HAP-1 (cell line): ENCODE results near the gene FAM184B.
A peak's percentile ranks its signal among the peaks of the same experiment; 100 is the strongest.

ENCODE experiments used
- DNase-seq, 2 experiments: peaks; one replicate each; pipeline ENCODE4 v3.0.0-alpha.2; 2016 to 2020; ENCODE audit warnings: low spot score in 2 of 2
- H3K27me3 ChIP-seq: fragments of 250-450 bp; sonication (Bioruptor Pico); 2 replicates; pipeline ENCODE4 v1.5.1; 2020; ENCODE audit warnings: low read depth, mild to moderate bottlenecking, moderate library complexity
- H3K36me3 ChIP-seq: fragments of 250-450 bp; sonication (Bioruptor Pico); replicated peaks from 2 replicates; pipeline ENCODE4 v1.5.1; 2020; ENCODE audit warnings: mild to moderate bottlenecking
- H3K4me1 ChIP-seq: fragments of 250-450 bp; sonication (Bioruptor Pico); 2 replicates; pipeline ENCODE4 v1.5.1; 2020; ENCODE audit warnings: mild to moderate bottlenecking
- H3K4me3 ChIP-seq: fragments of 250-450 bp; sonication (Bioruptor Pico); 2 replicates; pipeline ENCODE4 v1.5.1; 2020; ENCODE audit warnings: mild to moderate bottlenecking, moderate library complexity
- H3K9me3 ChIP-seq: fragments of 250-450 bp; sonication (Bioruptor Pico); 2 replicates; pipeline ENCODE4 v1.5.1; 2020; ENCODE audit warnings: mild to moderate bottlenecking, moderate library complexity
- in situ Hi-C: fragments of 300-500 bp; cut with MboI; formaldehyde crosslinking; loops from 3 replicates; pipeline ENCODE4 v1.14.3; 2020; ENCODE audit warnings: low sequenced_read_pairs, inconsistent platforms, mixed read lengths

FAM184B gene

DNA sequence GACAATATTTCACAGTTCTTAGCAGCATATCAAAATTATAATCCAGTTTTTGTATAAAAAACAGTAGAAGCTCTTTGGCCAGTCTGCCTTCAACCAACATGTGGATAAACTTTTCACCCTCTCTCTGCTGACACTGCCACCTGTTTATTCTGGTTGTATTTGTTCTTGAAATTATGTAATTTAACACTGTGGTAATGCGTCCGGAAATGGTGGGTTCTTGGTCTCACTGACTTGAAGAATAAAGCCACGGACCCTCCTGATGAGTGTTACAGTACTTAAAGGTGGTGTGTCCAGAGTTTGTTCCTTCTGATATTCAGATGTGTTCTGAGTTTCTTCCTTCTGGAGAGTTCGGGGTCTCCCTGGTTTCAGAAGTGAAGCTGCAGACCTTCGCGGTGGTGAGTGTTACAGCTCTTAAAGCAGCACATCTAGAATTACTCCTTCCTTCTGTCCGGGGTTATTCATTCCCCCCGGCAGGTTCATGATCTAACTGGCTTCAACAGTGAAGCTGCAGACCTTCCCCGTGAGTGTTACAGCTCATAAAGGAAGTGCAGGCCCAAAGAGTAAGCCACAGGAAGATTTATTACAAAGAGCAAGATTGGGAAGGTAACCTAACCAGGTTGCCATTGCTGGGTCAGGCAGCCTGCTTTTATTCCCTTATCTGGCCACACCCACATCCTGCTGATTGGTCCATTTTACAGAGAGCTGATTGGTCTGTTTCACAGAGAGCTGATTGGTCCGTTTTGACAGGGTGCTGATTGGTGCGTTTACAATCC, 15.7 kb downstream of the FAM184B start:
- in situ Hi-C loops = no loop called here

DNA sequence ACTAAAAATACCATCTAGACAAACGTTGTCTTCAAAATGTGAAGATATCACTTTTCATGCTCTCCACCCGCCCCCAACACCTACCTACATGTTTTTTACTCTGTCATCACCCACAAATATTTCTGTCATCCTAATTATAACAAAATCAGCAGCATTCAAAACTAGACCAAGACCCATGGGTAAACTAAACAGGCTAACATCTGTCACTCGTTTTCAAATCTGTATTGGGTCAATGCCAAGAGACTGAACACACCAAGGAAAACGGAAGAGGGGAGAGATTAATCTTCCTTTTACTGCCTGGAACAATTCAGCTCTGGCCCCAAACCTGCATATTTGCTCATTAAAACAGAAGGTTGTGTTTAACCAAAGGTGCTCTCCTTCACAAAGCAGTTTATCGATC, 17.5 kb downstream of the FAM184B start:
- Histone ChIP-seq H3K27me3 (no peaks in the 10 kb centered on the region), H3K9me3 (no peaks in the 10 kb centered on the region), H3K36me3 (no peaks in the 10 kb centered on the region), H3K4me3 (no peak overlapping the region), H3K4me1 (no peaks in the 10 kb centered on the region)
- no peak for DNase-seq
- in situ Hi-C loops = no loop called here

More for the DNA sequence above, 15.7 kb downstream of the FAM184B start:
- Histone ChIP-seq H3K36me3 (no peaks in the 10 kb centered on the region), H3K9me3 (no peaks in the 10 kb centered on the region), H3K4me1 (no peaks in the 10 kb centered on the region), H3K4me3 (no peak overlapping the region), H3K27me3 (no peaks in the 10 kb centered on the region)
- no peak for DNase-seq

- H3K36me3 ChIP-seq = no peaks in the 10 kb centered on the region
- no peaks in the 10 kb centered on the region for H3K27me3 ChIP-seq
- H3K9me3 ChIP-seq = no peaks in the 10 kb centered on the region
- DNase-seq = no peak
- H3K4me3 ChIP-seq = no peak overlapping the region
- no peaks in the 10 kb centered on the region for H3K4me1 ChIP-seq
- in situ Hi-C loops = no loop called here
Measured at GRCh38 chr4:17763416-17763815, 18.0 kb downstream of the FAM184B start.

- Histone ChIP-seq H3K4me1 (no peaks in the 10 kb centered on the region), H3K4me3 (no peak overlapping the region), H3K36me3 (no peaks in the 10 kb centered on the region), H3K9me3 (no peaks in the 10 kb centered on the region), H3K27me3 (0 out of 2 replicates have a peak, but pooled peaks cover 2% of the 10 kb centered on the region)
- no peak for DNase-seq
- in situ Hi-C loops = no loop called here
Measured at GRCh38 chr4:17762726-17763125, 18.7 kb downstream of the FAM184B start.

DNA sequence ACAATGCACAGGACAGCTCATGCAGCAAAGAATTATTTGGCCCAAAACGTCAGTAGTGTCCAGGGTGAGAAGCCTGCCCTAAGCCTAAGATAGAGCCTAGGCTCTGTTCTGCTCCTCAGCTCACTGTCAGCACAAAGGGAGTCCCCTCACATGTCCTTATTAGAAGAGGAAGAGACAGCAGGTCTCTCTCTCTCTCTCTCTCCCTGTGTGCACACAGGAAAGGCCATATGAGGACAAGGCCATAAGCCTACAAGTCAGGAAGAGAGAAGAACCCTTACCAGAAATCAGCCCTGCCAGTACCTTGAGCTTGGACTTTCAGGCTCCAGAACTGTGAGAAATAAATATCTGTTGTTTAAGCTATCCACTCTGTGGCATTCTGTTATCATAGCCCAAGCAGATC, 20.4 kb downstream of the FAM184B start:
- in situ Hi-C loops = no loop called here
- Histone ChIP-seq H3K36me3 (no peaks in the 10 kb centered on the region), H3K9me3 (no peaks in the 10 kb centered on the region), H3K4me1 (no peaks in the 10 kb centered on the region), H3K27me3 (peaks cover 12% of the 10 kb centered on the region), H3K4me3 (no peak overlapping the region)
- DNase-seq = no peak

- H3K9me3 ChIP-seq = no peaks in the 10 kb centered on the region
- H3K36me3 ChIP-seq = no peaks in the 10 kb centered on the region
- DNase-seq = no peak
- H3K4me3 ChIP-seq = no peak overlapping the region
- H3K27me3 ChIP-seq = peaks cover 14% of the 10 kb centered on the region
- no peaks in the 10 kb centered on the region for H3K4me1 ChIP-seq
- in situ Hi-C loops = no loop called here
Measured at GRCh38 chr4:17760626-17761025, 20.8 kb downstream of the FAM184B start.

GRCh38 chr4:17758485-17758884, 22.9 kb downstream of the FAM184B start:
- no peaks in the 10 kb centered on the region for H3K36me3 ChIP-seq
- H3K27me3 ChIP-seq = peaks cover 18% of the 10 kb centered on the region
- H3K4me1 ChIP-seq = no peaks in the 10 kb centered on the region
- no peak for DNase-seq
- no peak overlapping the region for H3K4me3 ChIP-seq
- H3K9me3 ChIP-seq = no peaks in the 10 kb centered on the region; the same call in 1 of the 2 replicates
- in situ Hi-C loops = no loop called here

DNA sequence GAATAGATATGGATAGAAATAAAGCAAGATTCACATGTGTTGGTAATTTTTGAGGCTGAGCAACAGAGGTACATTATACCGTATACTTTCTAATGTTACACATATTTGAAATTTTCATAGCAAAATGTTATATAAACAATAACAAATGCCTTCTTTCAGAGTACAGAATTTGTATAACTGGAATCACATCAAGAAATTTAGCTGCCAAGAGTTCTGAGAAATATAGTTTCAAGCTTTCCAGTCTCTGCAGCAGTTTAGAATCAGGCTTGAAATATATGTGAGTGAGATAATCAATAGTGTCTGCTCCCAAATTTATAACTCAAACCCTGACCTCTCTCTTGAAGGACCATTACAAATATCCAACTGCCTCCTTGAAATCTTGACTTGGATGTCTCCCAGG, 23.8 kb downstream of the FAM184B start:
- in situ Hi-C loops = no loop called here
- Histone ChIP-seq H3K4me3 (no peak overlapping the region), H3K4me1 (no peaks in the 10 kb centered on the region), H3K36me3 (no peaks in the 10 kb centered on the region), H3K27me3 (peaks cover 18% of the 10 kb centered on the region), H3K9me3 (no peaks in the 10 kb centered on the region; the same call in 1 of the 2 replicates)
- DNase-seq = no peak

GRCh38 chr4:17753646-17754045, 27.8 kb downstream of the FAM184B start:
- Histone ChIP-seq H3K9me3 (no peaks in the 10 kb centered on the region; the same call in 1 of the 2 replicates), H3K4me1 (no peaks in the 10 kb centered on the region), H3K4me3 (no peak overlapping the region), H3K36me3 (no peaks in the 10 kb centered on the region), H3K27me3 (peaks cover 18% of the 10 kb centered on the region)
- in situ Hi-C loops = no loop called here
- DNase-seq = no peak

DNA sequence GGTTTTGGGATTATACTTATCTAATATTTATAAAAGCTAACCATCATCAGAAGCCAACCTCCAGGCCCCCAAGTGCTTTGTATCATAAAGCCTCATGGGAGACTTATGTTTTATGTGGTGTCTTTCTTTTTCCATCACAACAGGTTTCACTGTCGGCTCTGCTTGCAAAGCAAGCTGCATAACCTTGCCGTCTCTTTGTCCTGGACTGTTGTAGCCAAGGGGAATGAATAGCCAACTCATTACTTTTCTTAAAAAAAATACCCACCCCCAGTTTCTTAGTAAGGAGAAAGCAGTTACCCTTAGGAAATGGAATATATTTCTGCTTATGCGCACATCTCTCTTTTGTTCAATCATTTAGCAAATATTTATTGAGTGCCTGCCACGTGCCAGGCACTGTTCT, 40.7 kb downstream of the FAM184B start:
- Histone ChIP-seq H3K36me3 (no peaks in the 10 kb centered on the region), H3K4me3 (no peak overlapping the region), H3K9me3 (no peaks in the 10 kb centered on the region), H3K4me1 (no peaks in the 10 kb centered on the region), H3K27me3 (no peaks in the 10 kb centered on the region)
- in situ Hi-C loops = no loop called here
- no peak for DNase-seq

DNA sequence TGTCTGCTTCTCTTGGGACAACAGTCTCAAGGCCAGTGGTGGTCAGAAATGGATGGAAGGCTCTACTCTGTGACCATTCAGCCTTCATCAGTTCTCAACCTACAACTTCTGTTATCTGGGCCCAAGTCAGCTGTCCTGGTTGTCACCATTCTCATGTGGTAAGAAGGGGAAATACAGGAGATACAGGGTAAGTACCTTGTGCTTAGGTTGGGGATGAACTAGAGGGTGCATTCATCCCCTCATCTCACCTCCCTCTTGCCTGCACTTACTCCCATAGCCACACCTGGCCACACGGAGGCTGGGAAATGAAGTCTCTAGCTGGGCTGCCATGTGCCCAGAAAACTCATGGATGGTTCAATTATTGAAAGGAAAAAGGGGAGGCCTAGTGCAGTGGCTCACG, 44.9 kb downstream of the FAM184B start:
- no peak for DNase-seq
- H3K27me3 ChIP-seq = no peaks in the 10 kb centered on the region
- no peak overlapping the region for H3K4me3 ChIP-seq
- no peaks in the 10 kb centered on the region for H3K4me1 ChIP-seq
- no peaks in the 10 kb centered on the region for H3K9me3 ChIP-seq
- in situ Hi-C loops = no loop called here
- no peaks in the 10 kb centered on the region for H3K36me3 ChIP-seq

DNA sequence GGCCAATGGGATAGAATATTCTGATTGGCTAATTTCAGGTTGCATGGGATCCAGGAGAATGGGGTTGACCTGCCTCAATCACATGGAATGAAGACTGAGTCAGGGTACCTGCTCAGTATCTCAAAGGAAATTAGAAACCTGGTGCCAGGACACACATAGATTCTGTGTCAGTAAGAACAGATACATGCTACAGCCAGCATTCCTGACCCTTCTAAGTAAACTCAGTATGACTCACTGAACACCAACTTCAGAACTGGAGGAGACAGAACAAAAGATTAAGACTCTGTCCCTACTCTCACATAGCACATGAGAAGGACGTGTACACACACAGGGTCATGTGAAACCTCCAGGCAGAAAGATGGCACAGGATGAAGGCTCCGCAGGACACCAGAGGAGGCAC, 54.5 kb downstream of the FAM184B start:
- H3K27me3 ChIP-seq = no peaks in the 10 kb centered on the region
- no peak for DNase-seq
- in situ Hi-C loops = no loop called here

GRCh38 chr4:17723648-17724047, 57.8 kb downstream of the FAM184B start:
- DNase-seq = no peak
- no peaks in the 10 kb centered on the region for H3K9me3 ChIP-seq
- H3K27me3 ChIP-seq = no peaks in the 10 kb centered on the region
- H3K36me3 ChIP-seq = no peaks in the 10 kb centered on the region
- no peak overlapping the region for H3K4me3 ChIP-seq
- in situ Hi-C loops = no loop called here
- peaks cover 21% of the 10 kb centered on the region for H3K4me1 ChIP-seq

More for the DNA sequence above, 54.5 kb downstream of the FAM184B start:
- no peaks in the 10 kb centered on the region for H3K36me3 ChIP-seq
- H3K4me1 ChIP-seq = peaks cover 16% of the 10 kb centered on the region
- no peak overlapping the region for H3K4me3 ChIP-seq
- no peaks in the 10 kb centered on the region for H3K9me3 ChIP-seq

- Histone ChIP-seq H3K36me3 (no peaks in the 10 kb centered on the region), H3K9me3 (no peaks in the 10 kb centered on the region), H3K4me3 (no peak overlapping the region), H3K27me3 (no peaks in the 10 kb centered on the region), H3K4me1 (peaks cover 21% of the 10 kb centered on the region)
- in situ Hi-C loops = no loop called here
- peak; percentile 13 to 40 for DNase-seq
Measured at GRCh38 chr4:17722356-17722700, 59.1 kb downstream of the FAM184B start.
